ENCODE measurements around the gene BARX1. TPM values are rescaled to one million over a fixed set of nuclear protein-coding genes. Genes with fewer than 3 reads are reported as not detected.
A peak's percentile ranks its signal among the peaks of the same experiment; 100 is the strongest.

Gene BARX1
- total RNA-seq, 1 experiment from 2014 or later: not detected

- H3K27me3 ChIP-seq (ENCODE audit: low read length): no peaks in the 10 kb centered on the region
- no peaks in the 10 kb centered on the region for H3K9me3 ChIP-seq (ENCODE audit: low read length)
- no peak overlapping the region for H3K9ac ChIP-seq (ENCODE audit: low read length)
- H3K36me3 ChIP-seq (ENCODE audit: insufficient read depth, low read length): no peaks in the 10 kb centered on the region
- H3K27ac ChIP-seq (ENCODE audit: low read length): no peak overlapping the region
- no peak overlapping the region for H3K4me3 ChIP-seq (ENCODE audit: low read length)
- no peak overlapping the region for H3K4me2 ChIP-seq (ENCODE audit: low read depth, low read length, poor library complexity, severe bottlenecking)
- H2AFZ ChIP-seq (ENCODE audit: low read length): no peak overlapping the region
- no peaks in the 10 kb centered on the region for H4K20me1 ChIP-seq (ENCODE audit: insufficient read depth, low read depth, low read length)
- DNase-seq: no peak
- H3K9me2 ChIP-seq (replicated peaks; ENCODE audit: insufficient read depth, low read length): no peaks in the 10 kb centered on the region
- H3K4me1 ChIP-seq (ENCODE audit: low read length): peaks cover 3% of the 10 kb centered on the region; the same call in 1 of the 2 replicates
- H3K79me2 ChIP-seq (ENCODE audit: low read length): no peaks in the 10 kb centered on the region
Observed at GRCh38 chr9:93909242-93909616, 45.9 kb downstream of the BARX1 start.

- Histone ChIP-seq H3K4me2 (ENCODE audit: low read depth, low read length, poor library complexity, severe bottlenecking) (no peak overlapping the region), H3K27me3 (ENCODE audit: low read length) (no peaks in the 10 kb centered on the region)
Observed at GRCh38 chr9:93908591-93909241, 46.4 kb downstream of the BARX1 start.

DNA sequence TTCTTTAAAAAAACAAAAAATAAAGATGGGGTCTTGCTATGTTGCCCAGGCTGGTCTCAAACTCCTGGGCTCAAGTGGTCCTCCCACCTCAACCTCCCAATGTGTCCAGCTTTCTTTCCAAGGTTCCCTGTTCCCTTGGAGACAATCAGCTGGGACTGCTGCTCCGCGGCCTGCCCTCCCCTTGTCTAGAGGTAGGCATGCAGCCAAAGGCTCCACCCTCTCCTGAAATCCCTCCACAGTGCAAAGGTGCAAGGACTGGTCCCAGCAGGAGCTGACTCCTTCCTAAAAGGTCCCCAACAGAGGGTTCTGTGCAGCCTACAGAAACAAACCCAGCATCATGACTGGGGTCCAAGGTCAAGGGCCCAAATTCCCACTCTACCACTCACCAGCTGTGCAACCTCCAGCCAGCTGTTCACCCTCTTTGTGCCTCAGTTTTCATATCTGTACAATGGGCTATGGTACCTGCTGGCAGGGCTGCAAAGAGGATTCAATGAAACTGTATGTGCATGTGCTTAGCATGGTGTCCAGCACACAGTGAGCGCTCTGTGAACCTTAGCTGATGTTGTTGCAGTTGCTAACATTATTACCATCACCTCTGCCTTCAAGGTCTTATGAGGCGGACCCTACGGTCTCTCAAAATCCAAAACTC is 47.5 kb downstream of the BARX1 start:
- no peak overlapping the region for H3K4me2 ChIP-seq (ENCODE audit: low read depth, low read length, poor library complexity, severe bottlenecking)
- H2AFZ ChIP-seq (ENCODE audit: low read length): no peak overlapping the region
- H3K4me3 ChIP-seq (ENCODE audit: low read length): no peak overlapping the region
- H3K9me3 ChIP-seq (ENCODE audit: low read length): no peaks in the 10 kb centered on the region
- H3K9ac ChIP-seq (ENCODE audit: low read length): no peak overlapping the region
- H3K36me3 ChIP-seq (ENCODE audit: insufficient read depth, low read length): no peaks in the 10 kb centered on the region
- DNase-seq: no peak
- no peaks in the 10 kb centered on the region for H4K20me1 ChIP-seq (ENCODE audit: insufficient read depth, low read depth, low read length)
- no peaks in the 10 kb centered on the region for H3K79me2 ChIP-seq (ENCODE audit: low read length)
- H3K9me2 ChIP-seq (replicated peaks; ENCODE audit: insufficient read depth, low read length): no peaks in the 10 kb centered on the region
- H3K4me1 ChIP-seq (ENCODE audit: low read length): peaks cover 3% of the 10 kb centered on the region; the same call in 1 of the 2 replicates
- H3K27ac ChIP-seq (ENCODE audit: low read length): no peak overlapping the region
- H3K27me3 ChIP-seq (ENCODE audit: low read length): no peaks in the 10 kb centered on the region

More at GRCh38 chr9:93908591-93909241, 46.4 kb downstream of the BARX1 start:
- Histone ChIP-seq H3K27ac (ENCODE audit: low read length) (no peak overlapping the region), H4K20me1 (ENCODE audit: insufficient read depth, low read depth, low read length) (no peaks in the 10 kb centered on the region), H3K79me2 (ENCODE audit: low read length) (no peaks in the 10 kb centered on the region), H3K9ac (ENCODE audit: low read length) (no peak overlapping the region), H3K4me3 (ENCODE audit: low read length) (no peak overlapping the region), H3K9me3 (ENCODE audit: low read length) (no peaks in the 10 kb centered on the region), H3K9me2 (replicated peaks; ENCODE audit: insufficient read depth, low read length) (no peaks in the 10 kb centered on the region), H3K36me3 (ENCODE audit: insufficient read depth, low read length) (no peaks in the 10 kb centered on the region), H3K4me1 (ENCODE audit: low read length) (peaks cover 3% of the 10 kb centered on the region; the same call in 1 of the 2 replicates), H2AFZ (ENCODE audit: low read length) (no peak overlapping the region)
- peak; percentile 61 for DNase-seq

DNA sequence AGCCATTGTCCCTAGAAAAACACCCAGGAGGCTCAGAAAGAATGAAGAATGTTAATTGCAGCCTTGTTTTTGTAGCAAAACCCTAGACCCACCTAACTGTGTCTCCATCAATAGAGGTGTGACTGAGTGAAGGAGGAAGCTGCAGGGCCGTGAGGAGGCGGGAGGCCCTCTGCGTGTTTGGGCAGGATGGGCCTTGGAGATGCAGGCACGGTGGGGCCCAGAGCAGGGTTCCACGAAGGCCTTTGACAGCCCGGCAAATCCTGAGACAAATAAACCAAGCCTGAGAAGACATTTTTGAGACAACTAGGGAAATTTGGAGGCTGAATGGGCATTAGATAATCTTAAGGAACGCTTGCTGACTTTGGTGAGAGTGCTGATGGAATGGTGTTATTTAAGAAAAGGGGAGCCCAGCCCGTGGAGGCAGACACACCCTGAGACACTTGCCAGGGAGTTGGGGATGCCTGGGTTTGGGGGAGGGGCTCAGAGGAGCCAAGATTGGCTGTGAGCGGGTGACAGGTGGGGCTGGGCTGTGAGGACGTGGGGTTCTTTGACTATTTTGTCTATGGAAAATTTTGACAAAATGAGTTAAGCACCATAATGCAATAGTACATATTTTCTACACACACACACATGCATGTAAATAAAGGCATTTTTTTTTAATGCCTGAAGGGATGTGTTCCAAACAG is 48.8 kb downstream of the BARX1 start:
- H3K4me3 ChIP-seq (ENCODE audit: low read length): no peak overlapping the region
- H3K27me3 ChIP-seq (ENCODE audit: low read length): no peaks in the 10 kb centered on the region

GRCh38 chr9:93905473-93906133 is 49.6 kb downstream of the BARX1 start:
- H3K4me2 ChIP-seq (ENCODE audit: low read depth, low read length, poor library complexity, severe bottlenecking): no peak overlapping the region
- H3K9me3 ChIP-seq (ENCODE audit: low read length): no peaks in the 10 kb centered on the region
- no peaks in the 10 kb centered on the region for H3K27me3 ChIP-seq (ENCODE audit: low read length)
- H3K4me1 ChIP-seq (ENCODE audit: low read length): 0 out of 2 replicates have a peak, but pooled peaks cover 3% of the 10 kb centered on the region
- no peak overlapping the region for H2AFZ ChIP-seq (ENCODE audit: low read length)
- H3K27ac ChIP-seq (ENCODE audit: low read length): no peak overlapping the region
- H3K4me3 ChIP-seq (ENCODE audit: low read length): no peak overlapping the region
- H3K36me3 ChIP-seq (ENCODE audit: insufficient read depth, low read length): no peaks in the 10 kb centered on the region
- DNase-seq: no peak
- no peak overlapping the region for H3K9ac ChIP-seq (ENCODE audit: low read length)
- no peaks in the 10 kb centered on the region for H3K9me2 ChIP-seq (replicated peaks; ENCODE audit: insufficient read depth, low read length)
- H4K20me1 ChIP-seq (ENCODE audit: insufficient read depth, low read depth, low read length): no peaks in the 10 kb centered on the region
- no peaks in the 10 kb centered on the region for H3K79me2 ChIP-seq (ENCODE audit: low read length)

More for the DNA sequence above, 48.8 kb downstream of the BARX1 start:
- Histone ChIP-seq H3K4me2 (ENCODE audit: low read depth, low read length, poor library complexity, severe bottlenecking) (no peak overlapping the region), H3K79me2 (ENCODE audit: low read length) (no peaks in the 10 kb centered on the region), H3K9ac (ENCODE audit: low read length) (no peak overlapping the region), H2AFZ (ENCODE audit: low read length) (no peak overlapping the region), H3K27ac (ENCODE audit: low read length) (no peak overlapping the region), H4K20me1 (ENCODE audit: insufficient read depth, low read depth, low read length) (no peaks in the 10 kb centered on the region), H3K9me3 (ENCODE audit: low read length) (no peaks in the 10 kb centered on the region), H3K4me1 (ENCODE audit: low read length) (0 out of 2 replicates have a peak, but pooled peaks cover 3% of the 10 kb centered on the region), H3K9me2 (replicated peaks; ENCODE audit: insufficient read depth, low read length) (no peaks in the 10 kb centered on the region), H3K36me3 (ENCODE audit: insufficient read depth, low read length) (no peaks in the 10 kb centered on the region)
- DNase-seq: no peak

- DNase-seq: no peak
- Histone ChIP-seq H3K79me2 (ENCODE audit: low read length) (no peaks in the 10 kb centered on the region), H4K20me1 (ENCODE audit: insufficient read depth, low read depth, low read length) (no peaks in the 10 kb centered on the region), H3K27me3 (ENCODE audit: low read length) (no peaks in the 10 kb centered on the region), H3K9me3 (ENCODE audit: low read length) (no peaks in the 10 kb centered on the region), H3K27ac (ENCODE audit: low read length) (no peak overlapping the region), H3K4me2 (ENCODE audit: low read depth, low read length, poor library complexity, severe bottlenecking) (no peak overlapping the region), H3K36me3 (ENCODE audit: insufficient read depth, low read length) (no peaks in the 10 kb centered on the region), H3K4me3 (ENCODE audit: low read length) (no peak overlapping the region), H2AFZ (ENCODE audit: low read length) (no peak overlapping the region), H3K4me1 (ENCODE audit: low read length) (0 out of 2 replicates have a peak, but pooled peaks cover 3% of the 10 kb centered on the region), H3K9me2 (replicated peaks; ENCODE audit: insufficient read depth, low read length) (no peaks in the 10 kb centered on the region), H3K9ac (ENCODE audit: low read length) (no peak overlapping the region)
Observed at GRCh38 chr9:93904649-93905472, 50.3 kb downstream of the BARX1 start.

- Histone ChIP-seq H2AFZ (ENCODE audit: low read length) (no peak overlapping the region), H3K36me3 (ENCODE audit: insufficient read depth, low read length) (no peaks in the 10 kb centered on the region)
Observed at GRCh38 chr9:93903886-93904648, 51.1 kb downstream of the BARX1 start.

More at GRCh38 chr9:93903886-93904648, 51.1 kb downstream of the BARX1 start:
- no peaks in the 10 kb centered on the region for H3K9me3 ChIP-seq (ENCODE audit: low read length)
- no peak overlapping the region for H3K4me2 ChIP-seq (ENCODE audit: low read depth, low read length, poor library complexity, severe bottlenecking)
- H4K20me1 ChIP-seq (ENCODE audit: insufficient read depth, low read depth, low read length): no peaks in the 10 kb centered on the region
- H3K9me2 ChIP-seq (replicated peaks; ENCODE audit: insufficient read depth, low read length): no peaks in the 10 kb centered on the region
- no peaks in the 10 kb centered on the region for H3K27me3 ChIP-seq (ENCODE audit: low read length)
- H3K4me3 ChIP-seq (ENCODE audit: low read length): no peak overlapping the region
- 0 out of 2 replicates have a peak, but pooled peaks cover 3% of the 10 kb centered on the region for H3K4me1 ChIP-seq (ENCODE audit: low read length)
- no peak for DNase-seq
- no peak overlapping the region for H3K27ac ChIP-seq (ENCODE audit: low read length)
- H3K79me2 ChIP-seq (ENCODE audit: low read length): no peaks in the 10 kb centered on the region
- no peak overlapping the region for H3K9ac ChIP-seq (ENCODE audit: low read length)

All from Karpas-422 (cell line).